Esophagus squamous epithelium (tissue), 5 donors: ENCODE results near the gene CNTNAP2. TPM values are rescaled to one million over a fixed set of nuclear protein-coding genes. Genes with fewer than 3 reads are reported as not detected.

ENCODE experiments used
- DNase-seq: peaks from one replicate; lab custom pipeline; 2025; lab: John Stamatoyannopoulos, UW
- H3K27ac ChIP-seq, 4 donors: fragments of 200-600 bp; sonication (generic); one replicate each; pipeline ENCODE4 v1.5.1; 2016 to 2019; ENCODE audit warnings: mild to moderate bottlenecking in 1 of 4
- H3K27me3 ChIP-seq, 4 donors: fragments of 200-600 bp; sonication (generic); 1 replicate in 3 of 4; 2 replicates in 1 of 4; pipeline versions ENCODE4 v1.5.1 to v1.6.0; 2017 to 2021; ENCODE audit warnings: antibody characterized with exemption in 1 of 4
- H3K36me3 ChIP-seq, 3 donors: fragments of 200-600 bp; sonication (generic); one replicate each; pipeline ENCODE4 v1.5.1; 2016 to 2019
- H3K4me1 ChIP-seq, 3 donors: fragments of 200-600 bp; sonication (generic); one replicate each; pipeline ENCODE4 v1.5.1; 2017 to 2019
- H3K4me3 ChIP-seq, 4 donors: fragments of 200-600 bp; sonication (generic); 1 replicate in 3 of 4; 2 replicates in 1 of 4; pipeline ENCODE4 v1.5.1; 2016 to 2019; ENCODE audit warnings: mild to moderate bottlenecking in 2 of 4, moderate library complexity in 1 of 4
- H3K9me3 ChIP-seq, 3 donors: fragments of 200-600 bp; sonication (generic); one replicate each; pipeline ENCODE4 v1.5.1; 2016 to 2019
- POLR2A ChIP-seq, 4 donors: fragments of 450-650 bp; IDR thresholded peaks; one replicate each; pipeline ENCODE4 v1.6.1; 2017; ENCODE audit warnings: antibody characterized with exemption in 4 of 4, mild to moderate bottlenecking in 4 of 4, moderate library complexity in 3 of 4
- WGBS, 2 donors: methylation state at CpG; one replicate each; pipeline ENCODE4 v1.1.5; 2018; 5-methylcytosine and 5-hydroxymethylcytosine counted together
- intact Hi-C: fragments of 100-400 bp; cut with DNase I; formaldehyde crosslinking; loops from one replicate; pipeline ENCODE4 v1.15.0; 2022
- total RNA-seq, 4 donors: library from RNA; depleted of rRNA; stranded (reverse); fragments of >200 nt; gene quantifications; one replicate each; pipeline ENCODE4 v1.1.0, GENCODE V29; 2016
- TF ChIP-seq, protein P1 (sequence below), 6 experiments: fragments of 450-650 bp in 4 of 6; fragments of 200-600 bp in 2 of 6; sonication (generic) in 2 of 6; IDR thresholded peaks; one replicate each; pipeline ENCODE4 v1.5.1; 2016 to 2019; ENCODE audit warnings: antibody characterized with exemption in 6 of 6, mild to moderate bottlenecking in 4 of 6, moderate library complexity in 4 of 6
- donor health status: DM: yes; HTN: yes; CAD: no.

CNTNAP2 gene
- total RNA-seq, 4 donors from 2014 or later: 0.95 to 2.3 (median 1.2) TPM

DNA sequence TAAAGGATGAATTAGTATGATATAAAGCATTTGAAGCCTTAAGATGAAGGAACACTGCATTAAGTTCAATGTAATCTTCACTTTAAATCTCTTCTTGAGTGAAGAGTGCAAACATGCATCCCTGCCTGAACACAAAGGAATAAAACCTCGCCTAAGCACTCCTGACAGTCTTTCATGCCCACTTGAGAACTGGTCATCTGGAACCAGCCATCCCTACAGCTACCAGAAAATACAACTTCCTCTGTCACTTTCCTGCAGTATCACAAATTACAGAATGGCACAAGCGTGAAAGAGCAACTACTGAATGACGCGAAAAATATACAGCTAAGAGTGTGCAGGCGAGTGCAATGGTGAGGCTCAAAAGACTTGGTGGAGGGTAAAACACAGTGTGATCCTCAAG is 1079.9 kb downstream of the CNTNAP2 start:
- intact Hi-C loops: no loop called here
- H3K4me1 ChIP-seq: no peaks in the 10 kb centered on the region
- no peaks in the 10 kb centered on the region for H3K9me3 ChIP-seq
- whole genome bisulfite sequencing, 2 donors: 54 to 67% methylated on average over 5 of the region's 5 CpGs
- no peak overlapping the region for H3K4me3 ChIP-seq
- H3K27ac ChIP-seq: no peak overlapping the region
- no peaks in the 10 kb centered on the region for H3K36me3 ChIP-seq
- no peaks in the 10 kb centered on the region for H3K27me3 ChIP-seq
- TF ChIP-seq POLR2A (IDR thresholded peaks at IDR 0.05): no peak
- TF ChIP-seq, protein P1, sequence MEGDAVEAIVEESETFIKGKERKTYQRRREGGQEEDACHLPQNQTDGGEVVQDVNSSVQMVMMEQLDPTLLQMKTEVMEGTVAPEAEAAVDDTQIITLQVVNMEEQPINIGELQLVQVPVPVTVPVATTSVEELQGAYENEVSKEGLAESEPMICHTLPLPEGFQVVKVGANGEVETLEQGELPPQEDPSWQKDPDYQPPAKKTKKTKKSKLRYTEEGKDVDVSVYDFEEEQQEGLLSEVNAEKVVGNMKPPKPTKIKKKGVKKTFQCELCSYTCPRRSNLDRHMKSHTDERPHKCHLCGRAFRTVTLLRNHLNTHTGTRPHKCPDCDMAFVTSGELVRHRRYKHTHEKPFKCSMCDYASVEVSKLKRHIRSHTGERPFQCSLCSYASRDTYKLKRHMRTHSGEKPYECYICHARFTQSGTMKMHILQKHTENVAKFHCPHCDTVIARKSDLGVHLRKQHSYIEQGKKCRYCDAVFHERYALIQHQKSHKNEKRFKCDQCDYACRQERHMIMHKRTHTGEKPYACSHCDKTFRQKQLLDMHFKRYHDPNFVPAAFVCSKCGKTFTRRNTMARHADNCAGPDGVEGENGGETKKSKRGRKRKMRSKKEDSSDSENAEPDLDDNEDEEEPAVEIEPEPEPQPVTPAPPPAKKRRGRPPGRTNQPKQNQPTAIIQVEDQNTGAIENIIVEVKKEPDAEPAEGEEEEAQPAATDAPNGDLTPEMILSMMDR (IDR thresholded peaks at IDR 0.05): no peak
- no peak for DNase-seq

DNA sequence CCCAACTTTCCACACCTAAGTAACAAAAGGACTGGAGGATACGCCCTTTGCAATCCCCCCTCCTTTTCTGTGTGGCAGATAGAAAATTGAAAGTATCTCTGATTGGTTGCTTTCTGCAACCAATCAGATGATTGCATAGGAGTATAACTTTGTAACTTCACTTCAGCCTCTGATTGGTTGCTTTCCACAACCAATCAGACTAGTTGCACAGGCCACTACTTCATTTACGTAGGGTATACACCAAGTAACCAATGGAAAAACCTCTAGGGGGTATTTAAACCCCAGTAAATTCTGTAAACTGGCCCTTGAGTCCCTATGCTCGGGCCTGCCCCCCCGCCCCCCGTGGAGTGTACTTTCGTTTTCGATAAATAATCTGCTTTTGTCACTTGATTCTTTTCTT is 1080.4 kb downstream of the CNTNAP2 start:
- Histone ChIP-seq H3K27ac (no peak overlapping the region), H3K9me3 (no peaks in the 10 kb centered on the region), H3K4me1 (no peaks in the 10 kb centered on the region), H3K4me3 (no peak overlapping the region), H3K27me3 (no peaks in the 10 kb centered on the region), H3K36me3 (no peaks in the 10 kb centered on the region)
- DNase-seq: no peak
- TF ChIP-seq, protein P1 (IDR thresholded peaks at IDR 0.05): no peak
- no peak for TF ChIP-seq POLR2A (IDR thresholded peaks at IDR 0.05)
- intact Hi-C loops: no loop called here
- WGBS, 2 donors: 68 to 80% methylated on average over 7 of the region's 7 CpGs

DNA sequence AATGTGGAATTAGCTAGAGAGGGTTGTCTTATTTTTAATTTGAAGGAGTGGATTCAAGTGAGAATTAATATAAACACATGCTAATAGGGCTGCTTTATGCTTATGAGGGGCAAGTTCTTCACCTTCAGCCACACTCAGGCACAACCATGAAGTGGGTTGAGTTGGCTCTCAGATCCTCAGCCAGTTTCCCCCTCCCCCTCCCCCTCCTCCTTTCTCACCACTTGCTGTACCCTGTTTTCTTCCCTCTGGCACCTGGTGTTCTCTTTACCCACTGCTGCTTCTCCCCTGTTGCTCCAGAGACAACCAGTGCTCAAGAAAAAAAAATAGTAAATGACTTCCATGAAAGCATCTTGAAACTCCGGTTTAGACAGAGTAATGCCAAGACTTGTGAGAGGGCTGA is 1083.3 kb downstream of the CNTNAP2 start:
- intact Hi-C loops: no loop called here
- Histone ChIP-seq H3K9me3 (no peaks in the 10 kb centered on the region), H3K27me3 (no peaks in the 10 kb centered on the region), H3K4me3 (no peak overlapping the region), H3K27ac (no peak overlapping the region), H3K4me1 (no peaks in the 10 kb centered on the region), H3K36me3 (no peaks in the 10 kb centered on the region)
- no peak for TF ChIP-seq POLR2A (IDR thresholded peaks at IDR 0.05)
- TF ChIP-seq, protein P1 (IDR thresholded peaks at IDR 0.05): no peak
- DNase-seq: no peak
- 15 to 29% methylated on average over 1 of the region's 1 CpG for WGBS, 2 donors

DNA sequence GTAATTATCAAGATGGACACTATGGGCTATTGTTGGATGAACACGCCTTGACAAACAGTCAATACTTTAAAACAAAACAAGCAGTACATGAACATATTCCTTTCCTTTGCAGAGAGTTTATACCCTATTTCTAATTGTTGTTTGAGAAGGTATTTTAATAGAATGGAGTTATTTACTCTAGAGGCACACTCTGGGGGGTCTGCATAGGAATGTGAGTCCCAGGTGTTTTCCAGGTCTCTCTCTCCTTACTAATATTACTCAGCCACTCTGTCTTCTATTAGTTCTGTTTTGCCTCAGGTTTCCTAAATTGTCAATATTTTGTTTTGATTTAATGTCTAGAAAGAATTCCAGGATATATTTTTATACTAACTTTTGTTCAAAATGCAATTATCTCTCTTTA is 1091.4 kb downstream of the CNTNAP2 start:
- WGBS, 2 donors: 32 to 68% methylated on average over 1 of the region's 1 CpG
- TF ChIP-seq POLR2A (IDR thresholded peaks at IDR 0.05): no peak
- TF ChIP-seq, protein P1 (IDR thresholded peaks at IDR 0.05): no peak
- no peak overlapping the region for H3K27ac ChIP-seq
- no peaks in the 10 kb centered on the region for H3K9me3 ChIP-seq
- no peaks in the 10 kb centered on the region for H3K27me3 ChIP-seq
- no peaks in the 10 kb centered on the region for H3K36me3 ChIP-seq
- intact Hi-C loops: no loop called here
- no peak overlapping the region for H3K4me3 ChIP-seq
- DNase-seq: no peak
- no peaks in the 10 kb centered on the region for H3K4me1 ChIP-seq

DNA sequence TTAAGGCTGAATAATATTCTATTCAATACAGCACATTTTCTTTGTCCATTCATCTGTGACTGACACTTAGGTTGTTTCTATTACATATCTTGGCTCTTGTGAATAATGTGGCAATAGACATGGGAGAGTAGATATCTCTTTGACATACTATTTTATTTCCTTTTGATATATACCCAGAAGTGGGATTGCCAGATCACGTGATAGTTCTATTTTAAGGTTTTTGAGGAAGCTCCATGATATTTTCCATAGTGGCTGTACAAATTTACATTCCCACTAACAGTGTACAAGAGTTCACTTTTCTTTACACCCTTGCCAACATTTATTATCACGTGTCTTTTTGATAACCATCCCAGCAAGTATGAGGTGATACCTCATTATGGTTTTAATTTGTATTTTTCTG is 1114.7 kb downstream of the CNTNAP2 start:
- no peak for TF ChIP-seq POLR2A (IDR thresholded peaks at IDR 0.05)
- TF ChIP-seq, protein P1 (IDR thresholded peaks at IDR 0.05): no peak
- intact Hi-C loops: no loop called here
- H3K27me3 ChIP-seq: no peaks in the 10 kb centered on the region
- H3K4me1 ChIP-seq: no peaks in the 10 kb centered on the region
- H3K9me3 ChIP-seq: no peaks in the 10 kb centered on the region
- WGBS, 2 donors: 61% methylated on average over 2 of the region's 2 CpGs
- H3K4me3 ChIP-seq: no peak overlapping the region
- DNase-seq: no peak
- H3K27ac ChIP-seq: no peak overlapping the region
- no peaks in the 10 kb centered on the region for H3K36me3 ChIP-seq
